Keratinocyte (primary cell): Measurements from ENCODE around the gene PPP5C. TPM values are rescaled to one million over a fixed set of nuclear protein-coding genes. Genes with fewer than 3 reads are reported as not detected.
"Not testable (repeated sequence)": the region's sequence is repeated elsewhere in the genome, so short reads cannot be mapped to it uniquely, and the experiment has no call there.

Experiments
- DNase-seq: peaks from one replicate; pipeline ENCODE4 v3.0.0-alpha.2; 2011; ENCODE audit warnings: low read depth, missing footprints, low spot score
- FAIRE-seq: peaks from 2 replicates; lab custom pipeline; 2011; peaks lifted over from hg19 to GRCh38; lab: Jason Lieb, UNC
- H2AFZ ChIP-seq: 2 replicates; pipeline ENCODE4 v1.6.0; 2012; ENCODE audit warnings: low read length, control low read depth, inconsistent platforms; ENCODE audit not compliant: control insufficient read depth
- H3K27ac ChIP-seq: 2 replicates; pipeline ENCODE4 v1.5.1; 2011; ENCODE audit warnings: low read length; ENCODE audit not compliant: control insufficient read depth, insufficient read depth
- H3K27me3 ChIP-seq: 3 replicates; pipeline ENCODE4 v1.6.0; 2011; ENCODE audit warnings: low read length; ENCODE audit not compliant: control insufficient read depth, insufficient read depth; ENCODE audit errors: extremely low read depth
- H3K36me3 ChIP-seq, 2 experiments: 2 replicates in 1 of 2; 3 replicates in 1 of 2; pipeline ENCODE4 v1.5.1; 2011; ENCODE audit warnings: low read length in 2 of 2, mild to moderate bottlenecking in 1 of 2; ENCODE audit not compliant: control insufficient read depth in 2 of 2, insufficient read depth in 2 of 2; ENCODE audit errors: extremely low read depth in 1 of 2
- H3K4me1 ChIP-seq: 3 replicates; pipeline ENCODE4 v1.5.1; 2011; ENCODE audit warnings: low read length; ENCODE audit not compliant: control insufficient read depth, insufficient read depth; ENCODE audit errors: extremely low read depth
- H3K4me2 ChIP-seq: 3 replicates; pipeline ENCODE4 v1.6.0; 2011; ENCODE audit warnings: low read depth, low read length; ENCODE audit not compliant: control insufficient read depth, insufficient read depth; ENCODE audit errors: extremely low read depth
- H3K4me3 ChIP-seq, 3 experiments: fragments of 200-600 bp in 1 of 3; sonication (generic) in 1 of 3; 2 replicates in 2 of 3; 3 replicates in 1 of 3; pipeline ENCODE4 v1.5.1; 2011 to 2016; ENCODE audit warnings: low read length in 3 of 3, mild to moderate bottlenecking in 3 of 3, control low read depth in 2 of 3, inconsistent platforms in 1 of 3, low read depth in 1 of 3, mixed read lengths in 1 of 3, mixed run types in 1 of 3, moderate library complexity in 1 of 3; ENCODE audit not compliant: control insufficient read depth in 2 of 3, insufficient read depth in 2 of 3; ENCODE audit errors: extremely low read depth in 1 of 3
- H3K79me2 ChIP-seq: 2 replicates; pipeline ENCODE4 v1.6.0; 2012; ENCODE audit warnings: low read length; ENCODE audit not compliant: control insufficient read depth, insufficient read depth
- H3K9ac ChIP-seq: 3 replicates; pipeline ENCODE4 v1.6.0; 2011; ENCODE audit warnings: low read length; ENCODE audit not compliant: control insufficient read depth, insufficient read depth; ENCODE audit errors: extremely low read depth
- H3K9me1 ChIP-seq: 3 replicates; pipeline ENCODE4 v1.6.0; 2011; ENCODE audit warnings: low read length; ENCODE audit not compliant: control insufficient read depth, insufficient read depth; ENCODE audit errors: extremely low read depth
- H3K9me3 ChIP-seq: 2 replicates; pipeline ENCODE4 v1.5.1; 2012; ENCODE audit warnings: low read depth, low read length; ENCODE audit not compliant: control insufficient read depth
- H4K20me1 ChIP-seq: 3 replicates; pipeline ENCODE4 v1.6.0; 2011; ENCODE audit warnings: low read length; ENCODE audit not compliant: control insufficient read depth, insufficient read depth; ENCODE audit errors: extremely low read depth
- CTCF ChIP-seq, 3 experiments: IDR thresholded peaks in 1 of 3; conservative IDR thresholded peaks in 1 of 3; optimal IDR thresholded peaks in 1 of 3; 2 replicates in 2 of 3; 3 replicates in 1 of 3; pipeline versions ENCODE3 to v1.5.1; 2011; ENCODE audit warnings: low read length in 3 of 3, mild to moderate bottlenecking in 3 of 3, moderate library complexity in 2 of 3, control low read depth in 1 of 3, inconsistent platforms in 1 of 3; ENCODE audit not compliant: insufficient read depth in 2 of 3; ENCODE audit errors: extremely low read depth in 1 of 3
- EZH2 ChIP-seq: IDR thresholded peaks from one replicate; pipeline ENCODE4 v1.6.1; 2012; ENCODE audit warnings: inconsistent platforms, mild to moderate bottlenecking, low read length, moderate library complexity
- dilution Hi-C: fragments of 300-500 bp; cut with MboI; formaldehyde crosslinking; loops from one replicate; pipeline ENCODE4 v1.7.0; 2020; ENCODE audit warnings: low sequenced_read_pairs; ENCODE audit not compliant: extremely low pct_ligation_motif_present
- polyA plus RNA-seq, 5 experiments: library from polyadenylated mRNA; depleted of rRNA in 3 of 5; stranded (reverse) in 3 of 5; stranded (forward) in 1 of 5; unstranded in 1 of 5; fragments of >200 nt; gene quantifications; 1 replicate in 1 of 5; 2 replicates in 3 of 5; 3 replicates in 1 of 5; pipeline versions ENCODE4 v1.2.1 to v1.2.3, GENCODE V29; 2011 to 2012; ENCODE audit warnings: missing spikeins in 2 of 5, low read depth in 1 of 5, low replicate concordance in 1 of 5
- small RNA-seq, 3 experiments: library from RNA; depleted of rRNA; stranded (forward); fragments of <200 nt; gene quantifications; one replicate each; pipeline ENCODE3, GENCODE V24; 2012; ENCODE audit warnings: low read depth in 3 of 3, low replicate concordance in 1 of 3; ENCODE audit not compliant: insufficient read length in 3 of 3

Gene PPP5C
- polyA plus RNA-seq, 1 donor (not counting 4 experiments of a cell fraction or from before 2014, with no cell fraction given), result 97.5 TPM

- FAIRE-seq (no peak), DNase-seq (no peak)
- dilution Hi-C loops, result no loop called here
- H3K36me3 ChIP-seq, result no peaks in the 10 kb centered on the region
- H3K9me3 ChIP-seq, result no peaks in the 10 kb centered on the region
- no peak for TF ChIP-seq EZH2
- no peak for TF ChIP-seq CTCF (optimal IDR thresholded peaks at IDR 0.05 in 1 of 3, IDR thresholded peaks at IDR 0.05 in 1 of 3, conservative IDR thresholded peaks at IDR 0.05 in 1 of 3; ENCODE audit: extremely low read depth in 1 of 3, insufficient read depth in 2 of 3, low read length in 3 of 3)
- H2AFZ ChIP-seq, result no peak overlapping the region
- no peaks in the 10 kb centered on the region for H3K4me1 ChIP-seq
- no peaks in the 10 kb centered on the region for H3K27me3 ChIP-seq
- H3K27ac ChIP-seq, result no peak overlapping the region
- H3K9me1 ChIP-seq, result no peaks in the 10 kb centered on the region
- H3K9ac ChIP-seq, result no peak overlapping the region
- H3K4me3 ChIP-seq, result no peak overlapping the region
- H3K4me2 ChIP-seq, result no peak overlapping the region
- no peaks in the 10 kb centered on the region for H4K20me1 ChIP-seq
- no peaks in the 10 kb centered on the region for H3K79me2 ChIP-seq
Observed at GRCh38 chr19:46435009-46435408, 88.1 kb downstream of the PPP5C start.

- FAIRE-seq, dilution Hi-C loops, DNase-seq, H3K9ac ChIP-seq, H3K9me3 ChIP-seq, H3K9me1 ChIP-seq, H3K4me3 ChIP-seq, H3K36me3 ChIP-seq, H4K20me1 ChIP-seq, H3K4me2 ChIP-seq, H3K79me2 ChIP-seq, H3K27me3 ChIP-seq, H3K4me1 ChIP-seq, H3K27ac ChIP-seq, H2AFZ ChIP-seq: not testable (repeated sequence)
Observed at GRCh38 chr19:46435689-46436088, 88.8 kb downstream of the PPP5C start.

Small RNA genes within 50 kb of the gene (small RNA-seq; reads per million reads assigned to genes)
- gene RNU6-924P, result 0 reads per million in 3 experiments

Other genes starting within 250 kb of the PPP5C start
- 236 to 560 TPM (median 344 TPM) in 3 replicates for gene IGFL3, start 222.4 kb upstream of the PPP5C start, polyA plus RNA-seq
- 2.9 to 16.2 TPM (median 7.1 TPM) in 3 replicates for gene IGFL2, start 198.8 kb upstream of the PPP5C start, polyA plus RNA-seq
- gene IGFL1, start 117.3 kb upstream of the PPP5C start, polyA plus RNA-seq, result 14.0 to 86.6 TPM (median 21.3 TPM) in 3 replicates
- 0.01 TPM in 1 of 3 replicates, not detected in the others for gene HIF3A, start 50.0 kb upstream of the PPP5C start, polyA plus RNA-seq
- 5.2 to 5.6 TPM (median 5.4 TPM) in 3 replicates for gene CCDC8, start 66.5 kb downstream of the PPP5C start, polyA plus RNA-seq
- not detected in 3 replicates for gene PNMA8C, start 81.8 kb downstream of the PPP5C start, polyA plus RNA-seq
- gene PNMA8A, start 124.5 kb downstream of the PPP5C start, polyA plus RNA-seq, result 0.16 to 0.28 TPM (median 0.24 TPM) in 3 replicates
- gene PNMA8B, start 148.8 kb downstream of the PPP5C start, polyA plus RNA-seq, result 0.01 TPM in 1 of 3 replicates, not detected in the others